NCI-H1417 treated with DMSO at 0.1 percent for 48 hours (cell line): ENCODE data around the gene DYNLT1.

Experiments
- DNase-seq: peaks from one replicate; lab custom pipeline; 2025; lab: John Stamatoyannopoulos, UW

The DYNLT1 gene

GRCh38 chr6:158597565-158597964 lies 47.0 kb downstream of the DYNLT1 start:
- DNase-seq, result no peak

GRCh38 chr6:158596861-158597260 lies 47.7 kb downstream of the DYNLT1 start:
- DNase-seq, result no peak

DNA sequence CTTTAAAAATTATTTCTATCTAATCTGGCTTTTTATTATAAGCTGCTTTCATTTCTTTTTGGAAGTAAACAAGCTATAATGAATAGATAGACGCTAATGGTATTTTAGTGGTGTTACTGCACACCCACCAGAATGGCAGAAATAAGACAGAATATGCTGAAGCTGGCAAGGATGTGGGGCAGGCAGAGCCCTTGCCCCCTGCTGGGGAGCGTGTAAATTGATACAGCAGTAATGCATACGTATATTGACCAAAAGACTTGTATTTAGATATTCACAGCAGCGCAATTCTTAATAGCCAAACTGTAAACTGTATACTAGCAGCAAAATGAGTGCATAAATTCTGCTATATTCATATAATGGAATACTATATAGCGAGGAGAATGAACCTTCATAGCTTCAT lies 49.3 kb downstream of the DYNLT1 start:
- no peak for DNase-seq

- no peak for DNase-seq
Measured at GRCh38 chr6:158593670-158594069, 50.9 kb downstream of the DYNLT1 start.

GRCh38 chr6:158591810-158592209 lies 52.7 kb downstream of the DYNLT1 start:
- DNase-seq, result no peak

DNA sequence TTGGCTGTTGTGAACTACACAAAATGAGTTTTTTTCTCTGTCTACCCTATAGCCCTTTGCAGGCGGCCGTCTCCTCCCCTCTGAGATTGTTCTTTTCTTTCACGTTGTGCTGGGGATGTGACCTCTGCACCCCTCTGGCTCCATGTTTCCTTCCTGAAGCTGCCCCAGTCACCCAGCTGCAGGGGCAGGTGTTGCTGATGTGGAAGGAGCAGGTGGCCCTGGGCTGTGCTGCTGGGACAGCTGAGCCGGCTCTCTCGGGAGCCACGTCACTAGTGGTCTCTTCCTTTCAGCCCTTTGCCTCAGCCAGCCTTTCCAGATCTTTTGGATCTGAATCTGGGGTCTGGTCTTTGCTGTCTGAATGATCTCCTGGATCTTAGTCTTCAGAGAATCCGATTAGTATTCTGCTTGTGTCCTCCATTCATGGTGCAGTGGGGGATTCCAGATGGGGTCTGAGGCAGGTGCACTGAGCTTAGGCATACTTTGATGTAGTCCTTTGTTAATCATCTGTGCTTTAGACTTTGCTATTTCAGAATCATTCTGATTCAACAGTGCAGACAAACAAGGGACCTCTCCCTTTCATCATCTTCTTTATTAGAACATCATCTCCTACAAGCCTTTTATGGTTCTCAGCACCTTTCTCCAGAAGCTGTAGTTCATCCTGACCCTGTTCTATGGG lies 53.3 kb downstream of the DYNLT1 start:
- no peak for DNase-seq

GRCh38 chr6:158589366-158589765 lies 55.2 kb downstream of the DYNLT1 start:
- no peak for DNase-seq

GRCh38 chr6:158586652-158587051 lies 57.9 kb downstream of the DYNLT1 start:
- no peak for DNase-seq
